Peyer's patch (tissue), 4 donors: ENCODE results near the gene BACH2. TPM values are rescaled to one million over a fixed set of nuclear protein-coding genes. Genes with fewer than 3 reads are reported as not detected.

Experiments used
- DNase-seq, 3 donors: peaks; one replicate each; pipeline ENCODE4 v3.0.0-alpha.2; 2017 to 2019
- H3K27ac ChIP-seq, 4 donors: fragments of 200-600 bp; sonication (generic); one replicate each; pipeline ENCODE4 v1.5.1; 2016 to 2019
- H3K27me3 ChIP-seq, 2 donors: fragments of 200-600 bp; sonication (generic); one replicate each; pipeline ENCODE4 v1.5.1; 2019
- H3K36me3 ChIP-seq, 3 donors: fragments of 200-600 bp; sonication (generic); one replicate each; pipeline ENCODE4 v1.5.1; 2016 to 2019
- H3K4me1 ChIP-seq, 4 donors: fragments of 200-600 bp; sonication (generic); one replicate each; pipeline ENCODE4 v1.5.1; 2016 to 2019
- H3K4me3 ChIP-seq, 4 donors: fragments of 200-600 bp; sonication (generic); 1 replicate in 3 of 4; 2 replicates in 1 of 4; pipeline ENCODE4 v1.5.1; 2016 to 2019; ENCODE audit warnings: mild to moderate bottlenecking in 1 of 4
- H3K9me3 ChIP-seq, 4 donors: fragments of 200-600 bp; sonication (generic); one replicate each; pipeline ENCODE4 v1.5.1; 2016 to 2019; ENCODE audit warnings: mild to moderate bottlenecking in 1 of 4
- POLR2A ChIP-seq, 2 donors: fragments of 450-650 bp; IDR thresholded peaks; one replicate each; pipeline ENCODE4 v1.5.1; 2017; ENCODE audit warnings: antibody characterized with exemption in 2 of 2, mild to moderate bottlenecking in 2 of 2, moderate library complexity in 2 of 2
- total RNA-seq, 4 donors: library from RNA; depleted of rRNA; stranded (reverse); fragments of >200 nt; gene quantifications; one replicate each; pipeline ENCODE4 v1.1.0, GENCODE V29; 2016
- TF ChIP-seq, protein P1 (sequence below), 6 experiments: fragments of 450-650 bp in 4 of 6; fragments of 200-600 bp in 2 of 6; sonication (generic) in 1 of 6; IDR thresholded peaks; one replicate each; pipeline ENCODE4 v1.5.1; 2017 to 2019; ENCODE audit warnings: antibody characterized with exemption in 6 of 6, mild to moderate bottlenecking in 3 of 6, moderate library complexity in 1 of 6

BACH2 gene
- total RNA-seq, 4 donors from 2014 or later: 0.18 to 26.4 (median 8.2) TPM

DNA sequence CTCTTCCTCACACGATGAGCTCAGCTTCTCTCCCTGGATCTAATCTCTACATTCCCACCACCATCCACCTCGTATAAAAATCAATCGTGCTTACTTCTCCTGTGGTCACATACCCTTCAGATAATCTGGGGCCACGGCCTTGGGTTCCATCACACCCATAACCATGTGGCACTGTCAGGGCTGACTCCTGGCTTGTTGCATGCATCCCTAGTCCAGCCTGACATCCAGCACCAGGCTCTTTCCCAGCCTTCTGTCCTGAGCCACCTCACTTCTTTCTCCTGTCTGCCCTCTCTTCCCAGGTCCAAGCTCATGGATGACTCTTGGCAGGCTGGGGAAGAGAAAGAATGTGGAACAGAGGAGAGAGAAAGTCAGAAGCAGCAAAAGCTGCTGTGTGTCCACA is 199.8 kb downstream of the BACH2 start:
- no peak overlapping the region for H3K4me3 ChIP-seq
- no peak overlapping the region for H3K27ac ChIP-seq

DNA sequence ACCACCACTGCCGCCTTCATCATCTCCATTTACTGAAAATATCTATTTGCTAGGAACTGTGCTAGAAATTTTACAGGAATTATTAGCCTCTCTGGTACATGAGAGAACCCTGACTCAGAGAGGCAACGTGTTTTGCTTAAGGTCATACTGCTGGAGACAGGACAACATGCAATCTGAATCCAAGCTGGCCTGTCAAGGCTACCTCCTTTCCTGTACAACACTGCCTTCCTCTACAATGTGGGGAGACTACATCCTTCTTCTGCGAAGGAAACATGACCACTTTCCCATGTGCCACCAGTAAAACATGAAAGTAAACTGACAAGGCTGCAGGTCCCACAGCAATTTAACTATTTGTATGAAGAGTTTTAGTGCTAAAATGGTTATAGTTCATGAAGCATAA is 200.9 kb downstream of the BACH2 start:
- no peak overlapping the region for H3K27ac ChIP-seq
- H3K36me3 ChIP-seq: no peaks in the 10 kb centered on the region
- no peaks in the 10 kb centered on the region for H3K9me3 ChIP-seq
- H3K4me1 ChIP-seq: no peaks in the 10 kb centered on the region
- TF ChIP-seq, protein P1, sequence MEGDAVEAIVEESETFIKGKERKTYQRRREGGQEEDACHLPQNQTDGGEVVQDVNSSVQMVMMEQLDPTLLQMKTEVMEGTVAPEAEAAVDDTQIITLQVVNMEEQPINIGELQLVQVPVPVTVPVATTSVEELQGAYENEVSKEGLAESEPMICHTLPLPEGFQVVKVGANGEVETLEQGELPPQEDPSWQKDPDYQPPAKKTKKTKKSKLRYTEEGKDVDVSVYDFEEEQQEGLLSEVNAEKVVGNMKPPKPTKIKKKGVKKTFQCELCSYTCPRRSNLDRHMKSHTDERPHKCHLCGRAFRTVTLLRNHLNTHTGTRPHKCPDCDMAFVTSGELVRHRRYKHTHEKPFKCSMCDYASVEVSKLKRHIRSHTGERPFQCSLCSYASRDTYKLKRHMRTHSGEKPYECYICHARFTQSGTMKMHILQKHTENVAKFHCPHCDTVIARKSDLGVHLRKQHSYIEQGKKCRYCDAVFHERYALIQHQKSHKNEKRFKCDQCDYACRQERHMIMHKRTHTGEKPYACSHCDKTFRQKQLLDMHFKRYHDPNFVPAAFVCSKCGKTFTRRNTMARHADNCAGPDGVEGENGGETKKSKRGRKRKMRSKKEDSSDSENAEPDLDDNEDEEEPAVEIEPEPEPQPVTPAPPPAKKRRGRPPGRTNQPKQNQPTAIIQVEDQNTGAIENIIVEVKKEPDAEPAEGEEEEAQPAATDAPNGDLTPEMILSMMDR (IDR thresholded peaks at IDR 0.05): no peak
- no peak for TF ChIP-seq POLR2A (IDR thresholded peaks at IDR 0.05)
- no peaks in the 10 kb centered on the region for H3K27me3 ChIP-seq
- H3K4me3 ChIP-seq: no peak overlapping the region
- no peak for DNase-seq

More for the DNA sequence above, 199.8 kb downstream of the BACH2 start:
- DNase-seq: no peak
- Histone ChIP-seq H3K36me3 (no peaks in the 10 kb centered on the region), H3K9me3 (no peaks in the 10 kb centered on the region), H3K4me1 (no peaks in the 10 kb centered on the region), H3K27me3 (no peaks in the 10 kb centered on the region)
- TF ChIP-seq, protein P1 (IDR thresholded peaks at IDR 0.05): no peak
- no peak for TF ChIP-seq POLR2A (IDR thresholded peaks at IDR 0.05)

DNA sequence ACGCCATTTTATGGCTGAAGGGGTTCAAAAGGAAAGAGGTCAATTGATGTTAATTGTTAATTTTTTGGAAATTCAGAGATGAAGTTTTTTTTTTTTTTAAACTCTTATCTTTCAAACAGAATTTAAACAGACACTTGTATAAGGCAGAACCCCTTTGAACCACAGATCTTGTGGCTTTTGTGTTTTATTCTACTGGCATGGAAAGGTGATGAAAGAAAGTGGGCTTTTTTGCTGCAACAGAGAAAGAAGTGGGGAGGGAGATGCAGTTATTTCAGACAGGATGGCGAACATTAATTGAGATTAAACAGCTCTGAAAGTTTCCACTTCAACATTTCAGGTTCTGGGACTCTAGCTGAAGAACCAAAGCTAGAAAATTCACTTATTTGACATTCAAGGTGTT is 201.5 kb downstream of the BACH2 start:
- no peak overlapping the region for H3K27ac ChIP-seq
- H3K36me3 ChIP-seq: no peaks in the 10 kb centered on the region
- H3K4me3 ChIP-seq: no peak overlapping the region
- H3K4me1 ChIP-seq: no peaks in the 10 kb centered on the region
- H3K27me3 ChIP-seq: no peaks in the 10 kb centered on the region
- no peaks in the 10 kb centered on the region for H3K9me3 ChIP-seq
- TF ChIP-seq, protein P1 (IDR thresholded peaks at IDR 0.05): no peak
- no peak for TF ChIP-seq POLR2A (IDR thresholded peaks at IDR 0.05)
- DNase-seq: no peak

DNA sequence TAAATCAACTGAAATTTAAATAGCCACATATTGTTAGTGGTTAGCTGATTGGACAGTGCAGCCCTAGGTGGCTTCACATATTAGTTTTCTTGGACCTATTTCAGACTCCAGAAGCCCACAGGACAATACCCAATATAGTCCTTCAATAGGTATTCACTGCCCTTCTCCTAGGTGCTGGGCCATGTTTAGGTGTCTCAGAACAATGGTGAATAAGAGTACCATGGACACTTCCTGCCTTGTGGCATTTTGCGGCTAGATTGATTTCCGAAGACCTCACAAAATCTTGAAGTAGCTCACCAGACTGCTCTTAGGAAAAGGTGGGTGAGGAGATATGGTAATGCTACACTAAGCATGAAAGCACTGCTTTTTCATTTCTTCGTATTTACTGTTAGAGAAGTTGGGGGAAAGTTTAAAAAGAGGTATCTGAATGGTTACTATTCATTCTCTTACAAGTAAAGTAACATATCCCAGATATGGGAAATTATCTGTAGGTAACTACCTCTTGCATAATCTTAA is 203.0 kb downstream of the BACH2 start:
- Histone ChIP-seq H3K36me3 (no peaks in the 10 kb centered on the region), H3K4me1 (no peaks in the 10 kb centered on the region), H3K9me3 (no peaks in the 10 kb centered on the region), H3K27ac (no peak overlapping the region), H3K27me3 (no peaks in the 10 kb centered on the region), H3K4me3 (no peak overlapping the region)
- TF ChIP-seq, protein P1 (IDR thresholded peaks at IDR 0.05): no peak
- TF ChIP-seq POLR2A (IDR thresholded peaks at IDR 0.05): no peak
- DNase-seq: no peak

DNA sequence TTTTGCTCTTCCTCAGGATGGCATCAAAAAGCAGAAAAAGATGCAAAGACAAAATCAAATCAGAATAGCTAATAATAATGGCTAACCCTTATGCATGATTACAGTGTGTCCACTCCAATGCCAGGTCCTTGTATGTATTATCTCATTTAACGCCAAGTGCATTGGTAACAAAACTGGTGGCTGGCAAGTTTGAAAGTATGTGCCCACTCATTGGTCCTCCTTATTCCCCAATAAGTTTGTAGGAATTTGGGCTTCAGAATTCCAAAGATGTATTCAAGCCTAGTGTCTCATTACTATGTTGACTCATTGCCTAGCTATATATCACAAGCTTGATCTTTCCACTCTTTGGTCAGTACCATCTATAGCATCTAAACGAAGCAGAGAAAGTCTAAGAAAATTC is 205.8 kb downstream of the BACH2 start:
- no peaks in the 10 kb centered on the region for H3K36me3 ChIP-seq
- no peak for DNase-seq
- H3K27me3 ChIP-seq: no peaks in the 10 kb centered on the region
- H3K4me1 ChIP-seq: no peaks in the 10 kb centered on the region
- no peak overlapping the region for H3K4me3 ChIP-seq
- TF ChIP-seq POLR2A (IDR thresholded peaks at IDR 0.05): no peak
- TF ChIP-seq, protein P1 (IDR thresholded peaks at IDR 0.05): no peak
- H3K27ac ChIP-seq: no peak overlapping the region
- no peaks in the 10 kb centered on the region for H3K9me3 ChIP-seq

DNA sequence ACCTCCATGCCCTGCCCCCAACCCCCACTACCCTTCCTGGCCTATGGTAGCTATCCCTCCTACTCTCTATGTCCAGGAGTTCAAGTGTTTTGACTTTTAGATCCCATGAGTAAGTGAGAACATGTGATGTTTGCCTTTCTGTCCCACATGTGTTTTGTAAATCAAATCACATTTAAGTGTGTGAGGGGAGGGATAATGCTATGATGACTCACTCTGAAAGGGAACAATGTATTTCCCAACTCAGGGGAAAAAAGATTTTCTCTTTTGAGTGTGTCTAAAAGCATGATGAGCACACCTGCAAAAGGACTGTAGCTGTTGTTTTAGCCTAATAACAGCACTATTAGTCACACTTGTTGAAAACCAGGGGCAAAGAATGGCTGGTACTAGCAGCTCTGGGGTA is 208.6 kb downstream of the BACH2 start:
- no peaks in the 10 kb centered on the region for H3K36me3 ChIP-seq
- no peaks in the 10 kb centered on the region for H3K4me1 ChIP-seq
- H3K27me3 ChIP-seq: no peaks in the 10 kb centered on the region
- no peak overlapping the region for H3K27ac ChIP-seq
- DNase-seq: no peak
- TF ChIP-seq, protein P1 (IDR thresholded peaks at IDR 0.05): no peak
- TF ChIP-seq POLR2A (IDR thresholded peaks at IDR 0.05): no peak
- H3K4me3 ChIP-seq: no peak overlapping the region
- H3K9me3 ChIP-seq: no peaks in the 10 kb centered on the region
